MV-4-11 (cell line): Measurements from ENCODE around the gene TFE3.

Experiments
- DNase-seq: peaks from one replicate; lab custom pipeline; 2025; lab: John Stamatoyannopoulos, UW

Gene TFE3

DNA sequence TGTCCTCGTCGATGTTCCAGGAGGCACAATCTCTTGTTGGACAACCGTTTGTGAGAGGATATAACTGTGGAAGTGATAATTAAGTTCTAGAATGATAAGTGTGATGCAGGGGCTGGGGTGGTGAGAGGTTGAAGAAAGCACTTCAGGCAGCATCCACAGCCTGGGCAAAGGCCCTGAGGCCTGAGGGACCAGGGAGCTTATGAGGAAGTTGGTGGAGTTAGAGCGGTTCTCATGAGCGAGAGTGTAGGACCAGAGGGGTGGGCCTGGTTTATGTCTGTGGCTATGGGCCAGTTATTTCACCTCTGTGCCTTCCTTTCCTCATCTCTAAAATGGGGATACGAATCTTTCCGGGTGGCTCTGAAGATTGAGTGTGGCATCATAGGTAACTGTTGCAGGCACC, 18.3 kb upstream of the TFE3 start:
- DNase-seq: no peak

GRCh38 chrX:49060914-49061313, 17.8 kb upstream of the TFE3 start:
- no peak for DNase-seq

DNA sequence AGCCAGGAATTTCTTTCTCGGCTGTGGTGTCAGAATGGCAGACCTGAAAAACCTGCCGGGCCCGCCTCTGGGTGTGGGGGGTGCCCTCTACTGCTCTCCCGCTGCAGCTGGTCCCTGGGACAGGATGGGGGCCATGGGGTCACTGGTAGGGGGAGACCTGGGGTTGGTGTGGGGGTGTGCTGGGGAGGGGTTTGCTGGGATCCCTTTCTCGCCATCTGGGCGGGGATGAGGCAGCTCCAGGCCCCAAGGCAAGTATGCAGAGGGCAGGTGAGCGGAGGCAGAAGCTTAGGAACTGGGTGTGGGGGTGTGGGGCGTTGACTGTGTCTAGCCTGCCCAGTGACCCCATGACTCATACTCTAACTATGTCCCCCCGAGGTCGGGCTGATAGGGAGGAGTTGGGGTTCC, 16.5 kb upstream of the TFE3 start:
- no peak for DNase-seq

GRCh38 chrX:49059201-49059600, 16.0 kb upstream of the TFE3 start:
- DNase-seq: no peak

- no peak for DNase-seq
Observed at GRCh38 chrX:49058794-49059193, 15.6 kb upstream of the TFE3 start, which contains the start of gene CCDC120. Gene CCDC120, plus strand, starts transcription at chrX:49058999. Its CDS starts 3,043 bp downstream, at chrX:49062042.

- DNase-seq: no peak
Observed at GRCh38 chrX:49054073-49054762, 11.1 kb upstream of the TFE3 start.

DNA sequence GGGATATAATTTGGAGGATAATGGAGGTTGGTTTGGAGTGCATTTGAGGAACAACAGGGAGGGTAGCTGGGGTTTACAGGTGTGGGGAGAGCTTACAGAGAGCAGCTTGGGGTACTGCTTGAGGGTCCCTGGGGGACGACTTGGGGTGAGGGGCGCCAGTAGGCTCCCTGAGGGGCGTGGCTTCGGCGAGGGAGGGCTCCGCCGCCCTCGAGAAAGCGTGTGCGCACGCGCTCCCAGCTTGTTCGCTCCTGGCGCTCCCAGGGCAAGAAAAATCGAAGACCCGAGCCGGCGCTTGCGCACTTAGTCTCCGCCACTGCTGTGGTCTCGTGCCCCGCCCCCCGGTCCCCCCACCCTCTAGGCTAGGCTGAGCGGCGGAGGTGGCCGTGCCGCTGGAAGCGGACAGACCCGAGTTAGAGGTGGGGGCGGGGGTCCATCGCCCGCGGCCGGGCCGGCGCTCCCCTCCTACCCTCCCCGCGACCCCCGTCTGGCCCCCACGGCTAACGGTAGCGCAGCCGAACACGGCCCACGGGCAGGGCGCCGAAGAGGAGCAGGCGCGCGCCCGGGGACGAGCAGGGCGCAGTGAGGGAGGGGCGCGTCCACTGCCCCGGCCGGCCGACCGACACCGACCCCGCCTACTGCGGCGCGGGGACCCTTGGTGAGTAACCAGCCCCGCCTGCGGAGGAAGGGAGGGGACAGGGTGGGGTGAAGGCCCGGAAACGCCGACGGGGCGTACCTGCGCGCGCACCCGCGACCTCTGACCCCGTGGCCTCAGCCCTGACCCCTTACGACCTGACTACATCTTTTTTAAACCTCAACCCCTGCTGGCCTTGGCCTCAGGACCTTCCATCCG, 10.3 kb upstream of the TFE3 start:
- DNase-seq: no peak

GRCh38 chrX:49043987-49044281, 777 bp upstream of the TFE3 start:
- DNase-seq: no peak

DNA sequence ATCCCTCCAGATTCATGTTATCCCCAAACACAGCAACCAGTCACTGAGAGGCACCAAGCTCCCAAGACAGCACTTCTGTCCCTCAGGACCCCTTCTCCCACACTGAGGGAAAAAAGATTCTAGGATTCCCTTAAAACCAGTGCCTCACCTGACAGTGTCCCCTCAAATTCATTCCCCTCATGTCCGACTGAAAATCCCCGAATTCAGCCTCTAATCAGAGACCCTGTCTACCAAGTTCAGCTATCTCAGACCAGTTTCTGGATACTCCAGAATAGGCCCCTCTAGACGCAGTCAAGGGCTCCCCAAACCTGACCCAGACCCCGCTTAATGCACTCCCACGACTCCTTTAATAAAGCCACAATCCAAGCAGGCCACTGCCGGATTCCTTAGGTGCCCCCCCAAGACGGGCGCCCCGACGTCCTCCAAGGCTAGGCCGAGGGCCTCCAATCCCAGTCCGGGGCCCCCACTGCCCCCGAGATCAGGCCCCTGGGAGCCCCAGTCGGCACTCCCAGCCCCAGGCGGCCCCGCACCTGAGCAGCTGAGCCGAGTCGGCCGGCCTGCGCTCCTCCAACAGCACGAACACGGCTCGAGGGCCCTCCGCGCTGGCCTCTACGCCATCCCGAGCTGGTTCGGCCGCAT, 457 bp downstream of the TFE3 start:
- DNase-seq: no peak

GRCh38 chrX:49041744-49042580, 1.2 kb downstream of the TFE3 start:
- no peak for DNase-seq

- DNase-seq: no peak
Observed at GRCh38 chrX:49040376-49040955, 2.7 kb downstream of the TFE3 start.

DNA sequence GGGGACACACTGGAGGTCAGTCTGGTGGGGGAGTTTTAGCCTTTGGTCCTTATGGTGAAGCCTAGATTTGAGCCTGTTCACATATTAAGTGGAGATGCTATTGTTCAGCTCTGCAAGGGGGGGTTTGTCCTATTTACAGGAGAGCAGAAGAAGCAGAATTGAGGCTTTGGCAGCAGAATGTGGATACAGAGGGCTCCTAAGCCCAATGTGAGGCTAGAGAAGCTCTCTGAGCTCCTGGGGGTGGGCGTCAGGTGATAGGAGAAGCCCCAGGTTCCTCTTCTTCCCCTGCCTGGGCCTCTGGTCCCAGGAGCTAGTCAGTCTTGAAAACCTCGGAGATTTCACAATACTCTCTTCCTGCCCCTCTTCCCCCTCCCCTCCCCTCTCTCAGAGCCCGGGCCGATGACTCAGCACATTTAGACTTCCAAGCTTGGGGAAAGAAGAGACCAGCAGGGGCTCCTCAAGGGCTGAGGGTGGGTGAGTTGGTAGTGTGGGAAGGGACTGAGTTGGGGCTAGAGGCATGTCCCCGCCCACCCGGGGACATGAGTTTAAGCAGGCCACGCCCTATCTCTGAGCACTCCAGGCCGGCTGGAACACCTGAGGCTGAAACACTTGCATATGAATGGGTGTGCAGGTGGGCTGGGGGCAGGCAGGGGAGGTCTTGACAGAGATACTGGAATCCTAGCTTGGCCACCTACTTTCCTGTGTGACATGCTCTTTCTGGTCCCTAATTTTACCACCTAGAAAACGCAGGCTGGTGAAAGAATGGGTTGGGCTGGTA, 3.4 kb downstream of the TFE3 start:
- DNase-seq: peak; percentile 84

- DNase-seq: no peak
Observed at GRCh38 chrX:49037883-49038475, 5.2 kb downstream of the TFE3 start.

DNA sequence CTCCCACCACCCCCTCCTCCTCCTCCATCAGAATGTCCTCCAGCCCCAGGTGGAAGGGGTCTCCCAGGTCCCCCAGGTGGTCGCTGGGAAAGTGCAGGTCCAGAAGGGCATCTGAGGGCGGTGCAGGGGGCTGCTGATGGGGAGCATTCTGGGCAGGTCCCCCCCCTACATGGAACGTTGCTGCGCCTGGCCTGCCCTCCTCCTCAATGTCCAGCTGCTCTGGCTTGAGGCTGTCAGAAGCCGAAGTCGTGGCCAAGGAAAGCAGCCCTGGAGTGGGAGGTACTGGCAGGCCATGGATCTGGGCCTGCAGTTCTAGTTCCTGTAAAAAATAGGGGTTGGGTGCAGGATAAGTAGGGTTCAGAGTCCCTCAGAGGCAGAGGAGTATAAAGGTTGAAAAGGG, 12.9 kb downstream of the TFE3 start:
- DNase-seq: no peak

GRCh38 chrX:49029876-49030275, 13.3 kb downstream of the TFE3 start:
- DNase-seq: no peak

- peak; percentile 65 for DNase-seq
Observed at GRCh38 chrX:49019599-49020249, 23.4 kb downstream of the TFE3 start.

DNA sequence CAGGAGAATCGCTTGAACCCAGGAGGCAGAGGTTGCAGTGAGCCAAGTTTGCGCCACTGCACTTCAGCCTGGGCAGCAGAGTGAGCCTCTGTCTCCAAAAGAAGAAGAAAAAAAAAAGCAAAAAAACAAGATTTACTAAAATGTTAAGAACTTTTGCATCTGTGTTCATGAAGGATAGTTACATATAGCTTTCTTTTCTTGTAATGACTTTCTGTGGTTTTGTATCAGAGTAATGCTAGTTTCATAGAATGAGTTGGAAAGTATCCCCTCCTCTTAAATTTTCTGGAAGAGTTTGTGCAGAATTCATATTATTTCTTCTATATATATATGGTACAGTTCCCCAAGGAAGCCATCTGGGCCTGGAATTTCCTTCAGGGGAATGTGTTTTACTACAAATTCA, 24.1 kb downstream of the TFE3 start:
- DNase-seq: no peak

- no peak for DNase-seq
Observed at GRCh38 chrX:49003696-49004095, 39.5 kb downstream of the TFE3 start.

GRCh38 chrX:49002091-49002935, 40.8 kb downstream of the TFE3 start, which contains the start of gene GRIPAP1:
Gene GRIPAP1, minus strand, starts transcription at chrX:49002264. Its CDS starts 35 bp downstream, at chrX:49002229.
- DNase-seq: peak; percentile 86
